ENCODE measurements around the gene PRAMEF6.
"Not testable (repeated sequence)": the region's sequence is repeated elsewhere in the genome, so short reads cannot be mapped to it uniquely, and the experiment has no call there.

The PRAMEF6 gene
- total RNA-seq = 0 reads per million in 3 donors

GRCh38 chr1:12947480-12947879 lies at the start of gene PRAMEF6:
Gene PRAMEF6, minus strand, starts transcription at chr1:12947580. Its CDS starts 5,062 bp downstream, at chr1:12942518.
- not testable (repeated sequence) for H3K27ac ChIP-seq (ENCODE audit: insufficient read depth, low read length, poor library complexity, severe bottlenecking); H3K27me3 ChIP-seq (replicated peaks; ENCODE audit: control insufficient read depth, insufficient read depth, low read length, poor library complexity, severe bottlenecking); DNase-seq; H3K9me3 ChIP-seq (ENCODE audit: control insufficient read depth, low read length); H3K4me1 ChIP-seq (ENCODE audit: control insufficient read depth, insufficient read depth, low read length, poor library complexity, severe bottlenecking); H3K4me3 ChIP-seq (ENCODE audit: insufficient read depth, low read depth, low read length, poor library complexity, severe bottlenecking); H3K36me3 ChIP-seq (ENCODE audit: control insufficient read depth, insufficient read depth, low read length)

DNA sequence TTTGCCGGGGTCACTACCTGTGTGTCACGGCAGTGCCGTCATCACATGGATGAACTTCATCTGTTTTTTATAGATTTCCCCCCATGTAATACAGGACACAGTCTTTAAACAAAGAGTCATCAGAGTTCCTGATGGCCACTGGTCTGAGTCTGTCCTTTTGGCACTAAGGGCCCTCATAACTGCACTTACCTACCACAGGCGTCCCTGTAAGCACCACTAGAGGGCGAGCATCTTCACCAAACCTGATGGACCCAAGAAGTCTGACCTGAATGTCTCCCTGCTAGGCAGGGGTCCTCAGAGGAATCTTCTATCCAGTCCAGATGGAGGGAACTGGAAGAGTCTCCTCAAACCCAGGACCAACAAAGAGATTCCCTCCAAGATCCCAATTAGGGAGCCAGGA lies 23.0 kb downstream of the PRAMEF6 start:
- H3K27ac ChIP-seq (ENCODE audit: insufficient read depth, low read length, poor library complexity, severe bottlenecking); H3K4me3 ChIP-seq (ENCODE audit: insufficient read depth, low read depth, low read length, poor library complexity, severe bottlenecking); DNase-seq; H3K27me3 ChIP-seq (replicated peaks; ENCODE audit: control insufficient read depth, insufficient read depth, low read length, poor library complexity, severe bottlenecking); H3K36me3 ChIP-seq (ENCODE audit: control insufficient read depth, insufficient read depth, low read length); H3K4me1 ChIP-seq (ENCODE audit: control insufficient read depth, insufficient read depth, low read length, poor library complexity, severe bottlenecking); H3K9me3 ChIP-seq (ENCODE audit: control insufficient read depth, low read length): not testable (repeated sequence)

DNA sequence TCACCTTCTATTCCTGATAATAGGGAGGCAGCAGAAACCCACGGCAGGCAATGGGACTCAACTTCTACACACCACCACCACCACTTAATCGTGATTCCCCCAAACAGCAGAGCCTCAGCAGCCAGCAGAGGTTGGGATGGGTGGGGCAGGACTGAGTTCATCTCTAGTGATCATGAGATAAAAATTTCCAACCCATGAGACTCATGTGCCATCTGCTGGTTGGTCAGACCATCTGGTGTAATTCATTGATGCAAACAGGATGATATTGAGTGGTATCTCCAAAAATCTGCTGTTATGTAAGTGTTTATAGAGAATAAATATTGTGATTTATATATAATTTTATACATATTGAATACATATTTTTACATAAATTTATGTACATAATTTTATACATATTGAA lies 25.6 kb downstream of the PRAMEF6 start:
- not testable (repeated sequence) for H3K9me3 ChIP-seq (ENCODE audit: control insufficient read depth, low read length); H3K36me3 ChIP-seq (ENCODE audit: control insufficient read depth, insufficient read depth, low read length); H3K4me3 ChIP-seq (ENCODE audit: insufficient read depth, low read depth, low read length, poor library complexity, severe bottlenecking); H3K27me3 ChIP-seq (replicated peaks; ENCODE audit: control insufficient read depth, insufficient read depth, low read length, poor library complexity, severe bottlenecking); H3K27ac ChIP-seq (ENCODE audit: insufficient read depth, low read length, poor library complexity, severe bottlenecking); DNase-seq; H3K4me1 ChIP-seq (ENCODE audit: control insufficient read depth, insufficient read depth, low read length, poor library complexity, severe bottlenecking)

DNA sequence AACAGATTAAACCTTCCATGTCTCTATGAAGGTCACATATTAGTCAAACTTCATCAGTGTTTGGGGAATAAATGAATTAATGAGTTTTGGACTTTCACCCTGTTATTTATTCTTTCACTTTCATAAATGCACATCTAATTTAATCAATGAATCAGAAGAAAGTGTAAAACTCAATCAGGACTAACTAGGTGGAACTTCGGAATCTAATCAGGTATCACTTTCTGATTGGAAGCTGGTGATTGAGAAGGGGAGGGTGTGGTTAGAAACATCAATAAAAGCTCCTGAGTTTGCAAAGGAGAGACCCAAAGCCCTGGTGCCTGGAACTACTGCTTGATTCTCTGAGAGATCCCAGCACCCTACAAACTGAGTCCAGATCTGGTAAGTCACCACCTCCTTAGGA lies 31.1 kb downstream of the PRAMEF6 start, which contains the start of gene PRAMEF7:
TSS of gene PRAMEF7 (plus strand) at position 301 of the 400 bp plus-strand sequence. CDS start 1,083 bp downstream, outside the sequence.
- not testable (repeated sequence) for H3K9me3 ChIP-seq (ENCODE audit: control insufficient read depth, low read length); DNase-seq; H3K4me1 ChIP-seq (ENCODE audit: control insufficient read depth, insufficient read depth, low read length, poor library complexity, severe bottlenecking); H3K4me3 ChIP-seq (ENCODE audit: insufficient read depth, low read depth, low read length, poor library complexity, severe bottlenecking); H3K27ac ChIP-seq (ENCODE audit: insufficient read depth, low read length, poor library complexity, severe bottlenecking); H3K36me3 ChIP-seq (ENCODE audit: control insufficient read depth, insufficient read depth, low read length); H3K27me3 ChIP-seq (replicated peaks; ENCODE audit: control insufficient read depth, insufficient read depth, low read length, poor library complexity, severe bottlenecking)

DNA sequence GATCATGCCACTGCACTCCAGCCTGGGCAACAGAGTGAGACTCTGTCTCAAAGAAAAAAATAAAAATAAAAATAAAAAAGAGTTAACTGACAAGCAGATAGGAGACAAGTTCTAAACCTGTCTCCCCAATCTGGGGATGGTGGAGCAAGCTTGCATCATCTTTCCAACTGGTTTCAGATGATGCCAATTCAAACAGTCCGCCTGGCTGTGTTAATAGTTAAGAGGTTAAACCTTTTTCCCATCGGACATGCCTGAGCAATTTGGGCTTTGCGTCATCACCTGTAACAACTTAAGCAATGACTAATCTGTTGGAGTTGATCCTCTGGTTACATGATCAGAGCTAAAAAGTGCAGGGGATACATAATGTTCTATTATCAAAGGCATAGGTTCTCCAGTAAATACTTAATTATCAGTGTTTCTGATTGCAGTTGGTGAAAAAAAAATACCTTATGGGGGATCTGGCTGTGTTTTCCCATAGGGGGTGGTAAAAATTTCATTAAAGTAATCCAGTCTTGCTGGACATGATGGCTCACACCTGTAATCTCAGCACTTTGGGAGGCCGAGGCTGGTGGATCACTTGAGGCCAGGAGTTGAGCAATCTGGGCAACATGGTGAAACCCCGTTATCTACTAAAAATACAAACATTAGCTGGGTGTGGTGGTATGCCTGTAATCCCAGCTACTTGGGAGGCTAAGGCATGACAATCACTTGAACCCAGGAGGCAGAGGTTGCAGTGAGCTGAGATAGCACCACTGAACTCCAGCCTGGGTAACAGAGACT lies 43.4 kb downstream of the PRAMEF6 start:
- not testable (repeated sequence) for H3K27me3 ChIP-seq (replicated peaks; ENCODE audit: control insufficient read depth, insufficient read depth, low read length, poor library complexity, severe bottlenecking); DNase-seq; H3K4me1 ChIP-seq (ENCODE audit: control insufficient read depth, insufficient read depth, low read length, poor library complexity, severe bottlenecking); H3K9me3 ChIP-seq (ENCODE audit: control insufficient read depth, low read length); H3K27ac ChIP-seq (ENCODE audit: insufficient read depth, low read length, poor library complexity, severe bottlenecking); H3K4me3 ChIP-seq (ENCODE audit: insufficient read depth, low read depth, low read length, poor library complexity, severe bottlenecking); H3K36me3 ChIP-seq (ENCODE audit: control insufficient read depth, insufficient read depth, low read length)

DNA sequence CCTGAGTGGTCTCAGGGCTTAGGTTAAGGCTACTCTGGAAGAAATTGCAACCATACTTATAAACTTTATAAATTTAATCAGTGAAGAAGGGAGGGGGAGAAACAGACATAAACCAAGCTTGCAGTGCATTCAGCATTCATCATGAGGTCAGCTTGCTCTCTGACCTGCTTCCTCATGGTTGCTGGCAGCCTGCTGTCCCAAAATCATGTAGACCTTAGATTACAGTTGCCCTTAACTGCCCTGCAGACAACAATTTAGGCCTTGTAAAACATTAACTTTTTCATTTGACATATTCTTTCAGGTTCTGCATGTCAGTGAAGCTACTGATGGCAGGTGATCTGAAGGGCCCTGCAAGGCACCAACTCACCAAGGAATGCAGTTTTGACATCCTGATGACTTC lies 48.2 kb downstream of the PRAMEF6 start:
- not testable (repeated sequence) for H3K27ac ChIP-seq (ENCODE audit: insufficient read depth, low read length, poor library complexity, severe bottlenecking); H3K4me1 ChIP-seq (ENCODE audit: control insufficient read depth, insufficient read depth, low read length, poor library complexity, severe bottlenecking); H3K27me3 ChIP-seq (replicated peaks; ENCODE audit: control insufficient read depth, insufficient read depth, low read length, poor library complexity, severe bottlenecking); H3K4me3 ChIP-seq (ENCODE audit: insufficient read depth, low read depth, low read length, poor library complexity, severe bottlenecking); H3K36me3 ChIP-seq (ENCODE audit: control insufficient read depth, insufficient read depth, low read length); H3K9me3 ChIP-seq (ENCODE audit: control insufficient read depth, low read length); DNase-seq

DNA sequence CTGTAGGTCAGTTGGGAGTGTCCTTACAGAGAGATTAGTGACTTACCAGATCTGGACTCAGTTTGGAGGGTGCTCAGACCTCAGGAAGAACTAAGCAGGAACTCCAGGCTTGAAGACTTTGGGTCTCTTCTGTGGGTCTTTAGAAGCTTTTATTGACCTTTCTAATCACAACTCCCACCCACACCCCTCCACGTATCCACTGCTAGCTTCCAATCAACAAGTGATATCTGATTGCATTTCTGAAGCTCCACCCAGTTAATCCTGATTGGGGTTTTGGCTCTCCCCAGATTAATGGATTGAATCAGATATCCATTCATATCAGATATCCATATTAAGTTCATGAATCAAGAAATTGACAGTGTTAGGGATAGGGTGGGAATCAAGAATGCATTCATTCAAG lies 49.2 kb downstream of the PRAMEF6 start, which contains the start of gene PRAMEF10:
TSS of gene PRAMEF10 (minus strand) at position 101 of the 400 bp plus-strand sequence. CDS start 2,423 bp downstream, outside the sequence.
- H3K9me3 ChIP-seq (ENCODE audit: control insufficient read depth, low read length); DNase-seq; H3K27ac ChIP-seq (ENCODE audit: insufficient read depth, low read length, poor library complexity, severe bottlenecking); H3K27me3 ChIP-seq (replicated peaks; ENCODE audit: control insufficient read depth, insufficient read depth, low read length, poor library complexity, severe bottlenecking); H3K36me3 ChIP-seq (ENCODE audit: control insufficient read depth, insufficient read depth, low read length); H3K4me3 ChIP-seq (ENCODE audit: insufficient read depth, low read depth, low read length, poor library complexity, severe bottlenecking); H3K4me1 ChIP-seq (ENCODE audit: control insufficient read depth, insufficient read depth, low read length, poor library complexity, severe bottlenecking): not testable (repeated sequence)
